Measurements from ENCODE around the gene RUNX1.

Gene RUNX1

DNA sequence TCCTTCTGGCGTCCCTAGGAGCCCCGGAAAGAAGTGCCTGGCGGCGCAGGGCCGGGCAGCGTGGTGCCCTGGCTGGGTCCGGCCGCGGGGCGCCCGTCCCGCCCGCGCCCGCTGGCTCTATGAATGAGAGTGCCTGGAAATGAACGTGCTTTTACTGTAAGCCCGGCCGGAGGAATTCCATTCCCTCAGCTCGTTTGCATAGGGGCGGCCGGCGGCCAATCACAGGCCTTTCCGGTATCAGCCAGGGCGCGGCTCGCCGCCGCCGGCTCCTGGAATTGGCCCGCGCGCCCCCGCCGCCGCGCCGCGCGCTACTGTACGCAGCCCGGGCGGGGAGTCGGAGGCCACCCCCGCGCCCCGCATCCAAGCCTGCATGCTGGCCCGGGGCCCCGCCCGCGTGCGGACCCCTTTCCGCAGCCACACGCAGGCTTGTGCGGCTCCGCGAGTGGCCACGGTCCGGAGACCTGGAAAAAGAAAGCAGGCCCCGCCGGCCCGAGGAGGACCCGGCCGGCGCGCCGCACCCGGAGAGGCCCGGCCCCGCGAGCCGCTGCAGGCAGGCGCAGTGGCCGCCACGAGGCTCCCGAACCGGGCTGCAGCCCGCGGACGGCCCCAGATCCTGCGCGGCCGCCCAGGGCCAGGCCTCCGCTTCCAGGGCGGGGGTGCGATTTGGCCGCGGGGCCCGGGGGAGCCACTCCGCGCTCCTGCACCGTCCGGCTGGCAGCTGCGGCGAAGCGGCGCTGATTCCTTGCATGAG lies 160.4 kb downstream of the RUNX1 start:
- peak; percentile 89 for DNase-seq

- peak; percentile 89 for DNase-seq
These were observed 161.2 kb downstream of the RUNX1 start for GRCh38 chr21:34887725-34888568.

GRCh38 chr21:34887105-34887442 lies 162.0 kb downstream of the RUNX1 start:
- DNase-seq: no peak

- DNase-seq: peak; percentile 20
These were observed 162.6 kb downstream of the RUNX1 start for GRCh38 chr21:34886240-34887104.

DNA sequence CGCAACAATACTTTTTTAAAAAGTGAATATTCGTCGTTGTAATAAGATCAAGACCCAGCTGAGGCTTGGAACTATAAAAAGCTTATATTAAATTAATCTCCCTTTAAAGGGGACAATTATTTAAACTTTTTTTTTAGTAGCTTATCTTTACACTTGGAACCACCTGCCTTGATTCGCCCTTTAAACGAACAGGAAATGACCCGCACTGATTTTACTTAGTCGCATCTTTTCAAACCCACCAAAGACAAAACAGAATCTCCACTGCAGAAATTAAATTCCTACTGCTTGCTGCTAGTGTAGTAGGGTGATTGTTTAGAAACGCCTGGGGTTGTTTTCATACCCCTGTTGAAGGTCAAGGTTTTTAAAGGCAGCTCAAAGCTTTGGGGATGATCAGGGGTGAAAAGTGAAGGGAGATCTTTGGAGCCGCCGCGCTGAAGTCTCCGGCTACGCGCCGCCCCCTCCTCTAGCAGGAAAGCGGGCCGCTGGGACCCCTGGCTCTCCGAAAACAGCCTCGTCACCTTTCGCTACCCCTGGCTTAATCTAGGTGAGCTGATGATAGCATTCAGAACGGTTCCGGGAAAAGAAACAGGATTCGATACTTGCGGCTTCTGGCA lies 163.4 kb downstream of the RUNX1 start:
- DNase-seq: no peak

DNA sequence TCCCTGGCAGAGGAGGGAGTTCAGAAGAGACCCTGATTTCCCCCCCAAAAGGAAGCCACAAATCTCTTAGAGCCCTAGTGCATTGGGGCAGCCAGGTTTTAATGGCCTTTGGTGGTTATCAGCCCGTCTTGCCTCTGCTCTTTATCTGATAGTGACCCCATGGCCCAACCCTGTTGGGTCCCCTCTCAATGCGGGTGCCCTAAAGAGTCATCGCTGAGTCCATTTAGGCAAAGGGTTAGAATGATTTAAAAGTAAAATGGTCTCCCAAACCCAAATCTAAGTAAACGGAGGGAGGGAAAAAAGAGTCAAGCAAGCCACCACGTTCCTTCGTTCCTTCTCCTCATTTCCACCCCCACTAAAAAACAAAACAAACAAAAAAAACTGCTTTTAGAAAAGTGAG lies 164.0 kb downstream of the RUNX1 start:
- no peak for DNase-seq

- no peak for DNase-seq
These were observed 164.7 kb downstream of the RUNX1 start for GRCh38 chr21:34884346-34884929.

DNA sequence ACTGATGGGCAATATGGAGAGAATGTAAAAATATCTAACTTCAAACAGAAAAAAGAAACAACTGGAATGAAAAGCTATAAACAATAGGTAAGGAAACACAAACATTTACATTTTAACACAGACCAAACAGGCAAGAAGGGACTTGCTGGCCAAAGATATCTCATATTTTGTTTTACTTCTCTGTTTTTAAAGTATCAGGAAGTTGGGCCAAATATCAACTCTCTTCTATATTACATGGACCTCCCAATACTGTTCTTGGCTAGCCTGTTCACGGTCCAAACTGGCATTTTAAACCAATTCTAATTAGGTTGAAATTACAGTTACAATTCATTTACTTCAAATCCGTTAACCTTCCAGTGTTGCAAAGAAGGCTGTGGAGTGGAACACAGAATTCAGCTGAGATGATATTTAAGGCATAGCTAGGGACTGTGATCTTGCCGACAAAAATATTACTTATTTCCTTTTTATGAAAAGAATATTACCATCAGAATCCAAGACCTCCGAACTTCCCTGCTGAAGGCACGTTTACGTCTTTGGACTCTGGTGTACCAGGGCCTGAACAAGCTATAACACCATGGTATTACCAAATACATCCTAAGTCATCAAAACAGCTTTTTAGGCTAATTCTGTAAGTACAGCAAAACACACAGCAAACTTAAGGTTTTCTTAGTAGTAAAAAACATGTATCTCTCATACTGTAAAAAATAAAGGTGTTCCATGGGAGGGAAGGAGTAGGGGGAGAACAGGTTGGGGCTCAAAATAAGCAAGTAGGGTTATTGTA lies 165.4 kb downstream of the RUNX1 start:
- no peak for DNase-seq

GRCh38 chr21:34882719-34883131 lies 166.4 kb downstream of the RUNX1 start:
- DNase-seq: no peak

DNA sequence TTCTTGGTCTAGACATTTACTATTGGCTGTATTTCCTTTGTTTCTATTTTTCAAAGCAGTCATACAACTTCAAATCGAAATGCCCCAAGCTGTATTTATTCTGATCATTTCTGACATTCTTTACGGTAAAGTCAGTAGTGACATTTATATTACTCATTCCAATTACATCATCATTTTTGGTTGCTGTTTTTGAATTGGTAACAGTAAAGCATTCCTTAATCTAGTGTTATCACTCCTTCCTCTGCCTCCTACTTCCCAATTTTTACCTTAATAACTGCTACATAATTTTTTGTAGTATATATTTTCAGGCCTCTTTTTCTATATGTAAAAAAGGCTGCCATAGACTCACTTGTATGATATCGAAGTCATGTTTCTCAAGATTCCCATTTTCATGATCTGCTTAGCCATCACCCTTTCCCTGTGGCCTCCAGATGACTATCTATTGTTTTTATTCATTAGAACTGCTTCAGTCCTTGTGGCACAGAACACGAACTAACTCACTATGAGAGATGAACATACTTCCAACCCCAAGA lies 167.2 kb downstream of the RUNX1 start:
- peak; percentile 38 for DNase-seq

- no peak for DNase-seq
These were observed 167.7 kb downstream of the RUNX1 start for GRCh38 chr21:34881421-34881820.

DNA sequence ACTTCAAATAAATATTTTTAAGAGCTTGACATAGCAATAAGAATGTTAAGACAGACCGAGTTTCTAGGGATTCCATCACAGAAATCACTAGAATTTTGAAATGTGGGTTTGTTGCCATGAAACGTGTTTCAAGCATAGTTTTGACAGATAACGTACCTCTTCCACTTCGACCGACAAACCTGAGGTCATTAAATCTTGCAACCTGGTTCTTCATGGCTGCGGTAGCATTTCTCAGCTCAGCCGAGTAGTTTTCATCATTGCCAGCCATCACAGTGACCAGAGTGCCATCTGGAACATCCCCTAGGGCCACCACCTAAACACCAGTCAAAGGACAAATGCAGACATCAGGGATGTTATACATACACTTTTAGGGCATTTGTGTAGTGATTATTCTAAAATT lies 168.7 kb downstream of the RUNX1 start:
- no peak for DNase-seq

GRCh38 chr21:34878940-34879339 lies 170.2 kb downstream of the RUNX1 start:
- no peak for DNase-seq

DNA sequence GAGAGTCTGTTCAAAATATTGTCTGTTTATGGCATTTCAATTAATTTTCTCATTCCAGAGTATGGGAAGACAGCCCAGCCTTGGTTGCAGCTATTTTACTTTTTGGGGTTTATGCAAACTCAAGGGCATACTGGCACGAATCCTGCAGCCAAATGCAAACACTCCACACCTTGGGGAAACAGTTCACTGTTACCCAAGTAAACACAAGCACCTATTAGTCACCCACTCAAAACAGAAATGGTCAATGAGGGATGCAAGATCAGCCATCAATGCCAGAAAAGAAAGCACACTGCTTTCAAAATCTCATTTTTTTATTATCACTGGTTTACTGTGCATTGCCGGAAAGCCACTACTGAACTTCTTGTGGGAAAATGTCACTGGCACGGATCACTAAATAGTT lies 170.6 kb downstream of the RUNX1 start:
- DNase-seq: no peak

GRCh38 chr21:34877485-34878128 lies 171.5 kb downstream of the RUNX1 start:
- DNase-seq: no peak

DNA sequence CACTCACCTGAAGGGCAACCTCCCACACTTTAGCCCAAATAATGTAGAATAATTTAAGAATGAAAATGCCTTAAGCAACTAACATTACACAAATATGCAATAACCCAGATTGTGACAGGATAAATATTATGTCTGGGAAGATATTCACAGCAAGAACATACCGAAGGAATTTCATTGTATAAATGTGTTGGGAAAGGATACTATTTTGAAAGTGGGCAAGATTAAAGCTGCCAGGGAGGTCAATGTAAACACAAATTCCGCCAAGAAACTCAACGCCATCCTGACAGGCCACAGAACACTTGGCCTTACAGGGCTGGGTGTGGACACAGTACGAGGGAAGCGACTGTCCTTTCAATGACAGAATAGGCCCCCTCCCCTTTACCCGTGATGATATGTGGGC lies 173.3 kb downstream of the RUNX1 start:
- DNase-seq: no peak

- DNase-seq: no peak
These were observed 174.2 kb downstream of the RUNX1 start for GRCh38 chr21:34874684-34875513.

GRCh38 chr21:34871026-34871908 lies 177.8 kb downstream of the RUNX1 start:
- no peak for DNase-seq

DNA sequence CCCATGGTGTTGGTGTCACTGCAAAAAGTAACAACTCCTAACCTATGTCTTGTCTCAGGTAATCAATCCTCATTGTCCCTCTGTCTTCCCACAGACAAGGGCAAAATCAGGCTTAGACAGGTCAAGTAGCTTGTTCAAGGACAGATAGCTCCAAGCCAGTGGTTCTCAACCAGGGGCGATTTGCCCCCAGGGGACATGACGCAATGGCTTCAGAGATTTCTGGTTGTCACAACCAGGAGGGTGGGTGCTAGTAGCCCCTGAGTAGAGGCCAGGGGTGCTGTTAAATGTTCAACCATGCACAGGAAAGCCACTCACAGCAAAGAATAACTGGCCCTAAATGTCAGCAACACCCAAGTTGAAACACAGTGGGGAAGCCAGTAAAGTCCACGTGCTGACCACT lies 178.9 kb downstream of the RUNX1 start:
- DNase-seq: no peak
